ENCODE results near the gene CCDC181.
A peak's percentile ranks its signal among the peaks of the same experiment; 100 is the strongest.
"Not testable (repeated sequence)": the region's sequence is repeated elsewhere in the genome, so short reads cannot be mapped to it uniquely, and the experiment has no call there.

The CCDC181 gene

DNA sequence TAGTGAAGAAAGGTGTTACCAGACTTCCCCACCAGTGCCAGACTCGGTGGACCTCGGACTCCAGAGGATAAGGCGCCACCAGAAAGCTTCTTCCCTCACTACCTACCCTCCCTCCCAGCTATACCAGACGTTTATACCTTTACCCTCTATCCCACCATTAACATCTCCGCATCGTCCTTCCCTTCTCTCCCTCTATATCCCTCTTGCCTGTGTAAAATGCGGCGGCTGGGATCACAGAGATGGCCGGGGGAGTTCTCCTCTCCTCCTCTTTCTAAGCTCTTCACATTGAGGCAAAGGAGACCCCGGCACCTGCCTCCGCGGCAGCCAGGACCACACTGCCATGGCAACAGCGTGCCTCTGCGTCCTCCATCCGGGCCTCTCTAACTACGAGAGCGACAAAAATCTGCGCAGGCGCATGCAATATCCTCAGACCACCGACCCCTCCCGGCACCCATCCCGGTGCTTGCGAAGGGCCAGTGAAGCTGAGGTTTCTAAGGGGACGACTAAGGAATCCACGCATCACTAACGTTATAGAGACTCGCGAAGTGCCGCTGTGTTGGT, at the start of gene CCDC181:
TSS of gene CCDC181 (minus strand) at position 394 of the 561 bp plus-strand sequence. CDS start 2,547 bp downstream, outside the sequence.
- peak in 1 of 2 donors; percentile 11 for DNase-seq (ENCODE audit: low read depth in 2 of 2)

GRCh38 chr1:169475806-169476387, 48.6 kb upstream of the CCDC181 start:
- DNase-seq (ENCODE audit: low read depth in 2 of 2): no peak

GRCh38 chr1:169474302-169474995, 47.2 kb upstream of the CCDC181 start:
- DNase-seq (ENCODE audit: low read depth in 2 of 2): no peak

- no peak for DNase-seq (ENCODE audit: low read depth in 2 of 2)
Measured at GRCh38 chr1:169473347-169473746, 46.1 kb upstream of the CCDC181 start.

DNA sequence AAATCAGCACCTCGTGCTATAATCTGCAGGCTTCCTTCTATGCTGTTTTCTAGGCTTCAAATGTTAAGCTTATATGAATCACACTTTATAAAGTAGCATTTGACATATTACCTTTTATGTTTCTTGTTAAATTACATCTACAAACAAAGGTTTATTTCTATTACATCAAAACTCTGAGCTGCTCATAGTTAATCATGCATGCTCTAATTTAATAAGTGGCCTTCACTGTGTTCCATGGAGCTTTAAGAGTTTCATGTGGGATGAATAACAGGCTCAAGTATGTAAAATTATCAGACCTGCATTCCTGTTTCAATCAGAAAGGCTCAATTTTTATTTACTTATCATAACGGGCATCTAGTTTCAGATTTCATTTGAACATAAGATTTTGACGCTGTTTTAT, 45.5 kb upstream of the CCDC181 start:
- no peak for DNase-seq (ENCODE audit: low read depth in 2 of 2)

DNA sequence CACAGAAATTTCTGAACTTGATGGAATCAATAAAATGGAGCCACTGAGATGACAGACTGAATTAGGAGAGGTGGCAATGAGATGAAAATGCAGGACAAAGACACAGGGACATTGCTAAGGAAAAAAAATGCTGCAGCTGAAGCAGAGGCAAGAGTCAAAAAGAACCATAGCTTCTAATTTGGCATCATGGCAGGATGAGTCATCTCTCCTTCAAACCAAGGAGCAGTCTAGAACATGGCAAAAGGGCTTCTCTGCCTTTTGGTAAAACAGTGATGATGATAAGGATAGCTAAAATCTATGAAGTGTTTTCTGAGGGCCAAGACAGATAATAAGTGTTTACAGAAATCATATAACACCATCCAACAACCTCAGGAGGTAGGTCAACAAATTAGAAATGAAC, 41.7 kb upstream of the CCDC181 start:
- DNase-seq (ENCODE audit: low read depth in 2 of 2): no peak

- no peak for DNase-seq (ENCODE audit: low read depth in 2 of 2)
Measured at GRCh38 chr1:169466259-169467230, 39.3 kb upstream of the CCDC181 start.

- DNase-seq (ENCODE audit: low read depth in 2 of 2): no peak
Measured at GRCh38 chr1:169465281-169465680, 38.0 kb upstream of the CCDC181 start.

DNA sequence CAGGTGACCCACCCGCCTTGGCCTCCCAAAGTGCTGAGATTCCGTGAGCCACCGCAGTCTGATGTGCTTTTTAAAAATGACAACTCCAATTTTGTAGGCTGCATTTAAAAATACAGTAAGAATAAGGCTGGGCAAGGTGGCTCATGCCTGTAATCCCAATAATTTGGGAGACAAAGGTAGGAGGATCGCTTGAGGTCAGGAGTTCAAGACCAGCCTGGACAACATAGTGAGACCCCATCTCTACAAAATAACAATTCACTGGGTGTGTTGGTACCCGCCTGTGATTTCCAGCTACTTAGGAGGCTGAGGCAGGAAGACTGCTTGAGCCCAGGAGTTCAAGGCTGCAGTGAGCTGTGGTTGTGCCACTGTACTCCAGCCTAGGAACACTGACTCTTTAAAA, 35.1 kb upstream of the CCDC181 start:
- no peak for DNase-seq (ENCODE audit: low read depth in 2 of 2)

DNA sequence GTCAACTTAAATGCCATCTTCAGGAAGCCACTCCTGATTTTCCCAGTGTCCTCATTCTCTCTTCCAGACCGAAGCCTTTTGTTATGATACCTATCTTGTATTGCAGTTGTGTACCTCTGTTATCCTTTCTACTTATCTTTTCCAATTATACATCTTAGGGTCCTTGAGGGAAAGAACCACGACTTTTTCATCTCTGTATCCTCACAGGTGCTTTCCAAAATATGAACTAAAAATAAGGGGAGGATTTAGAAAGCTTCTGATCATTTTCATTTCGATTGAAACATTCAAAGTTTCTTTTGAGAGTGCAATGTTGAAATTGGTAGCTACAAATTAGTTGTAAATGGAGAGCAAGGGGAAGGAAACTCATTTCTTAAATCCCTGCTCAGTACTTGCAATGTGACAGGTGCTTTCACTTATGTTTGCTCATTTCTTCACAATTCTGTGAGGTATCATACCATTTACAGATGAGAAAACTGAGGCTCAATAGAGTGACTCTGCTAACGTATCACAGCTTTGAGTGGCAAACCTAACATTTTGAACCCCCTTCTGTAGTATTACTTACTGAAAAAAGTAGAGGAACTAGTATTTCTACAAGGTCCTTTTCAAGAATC, 34.2 kb upstream of the CCDC181 start:
- no peak for DNase-seq (ENCODE audit: low read depth in 2 of 2)

- DNase-seq (ENCODE audit: low read depth in 2 of 2): no peak
Measured at GRCh38 chr1:169460191-169460833, 33.0 kb upstream of the CCDC181 start.

GRCh38 chr1:169457443-169457842, 30.2 kb upstream of the CCDC181 start:
- DNase-seq (ENCODE audit: low read depth in 2 of 2): no peak

DNA sequence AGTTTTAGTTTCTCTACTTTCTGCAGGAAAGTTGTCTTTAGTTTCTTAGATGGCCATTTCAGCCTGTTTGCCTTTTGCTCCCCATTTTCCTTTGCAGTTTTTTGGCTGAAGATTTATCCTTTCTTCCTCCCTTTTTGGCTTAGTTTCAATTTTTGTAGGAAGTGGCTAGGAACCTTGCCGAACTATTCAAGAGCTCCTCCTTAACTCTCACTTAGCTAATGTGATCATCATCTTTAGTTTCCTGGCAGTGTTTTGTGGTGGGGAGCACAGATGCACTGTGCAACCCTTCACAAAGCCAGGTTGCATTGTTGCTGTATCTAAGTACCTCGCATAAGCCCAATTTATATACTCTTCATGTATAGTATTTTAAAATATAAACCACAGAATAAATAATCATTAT, 28.8 kb upstream of the CCDC181 start:
- no peak for DNase-seq (ENCODE audit: low read depth in 2 of 2)

- DNase-seq (ENCODE audit: low read depth in 2 of 2): no peak
Measured at GRCh38 chr1:169452921-169453320, 25.6 kb upstream of the CCDC181 start.

DNA sequence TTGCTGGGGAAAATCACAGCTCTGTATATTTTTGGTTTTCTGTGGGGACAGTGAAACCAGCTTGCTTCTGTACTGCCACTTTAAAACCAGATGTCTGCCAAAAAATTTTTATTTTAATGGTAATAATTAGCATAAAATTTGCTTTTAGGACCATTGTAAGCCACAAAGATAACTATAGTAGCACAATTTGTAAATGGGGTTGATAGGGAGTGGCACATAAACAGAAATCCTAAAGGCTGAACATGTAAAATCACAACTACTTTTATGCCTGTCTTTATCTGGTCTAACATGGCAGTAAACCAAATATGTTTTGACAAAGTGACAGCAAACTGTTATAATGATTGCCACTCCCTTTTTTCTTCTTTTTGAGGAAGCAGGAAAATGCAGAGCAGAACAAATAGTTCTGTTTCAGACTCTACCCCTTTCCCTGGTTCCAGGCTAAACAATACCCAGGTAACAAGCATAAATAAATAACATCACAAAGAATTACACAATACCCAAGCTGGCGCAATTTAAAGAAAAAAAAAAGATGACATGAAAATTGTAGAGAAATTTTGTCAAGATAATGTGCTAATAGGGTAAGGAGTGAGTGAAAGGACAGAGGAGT, 24.0 kb upstream of the CCDC181 start:
- no peak for DNase-seq (ENCODE audit: low read depth in 2 of 2)

GRCh38 chr1:169443923-169444322, 16.6 kb upstream of the CCDC181 start:
- DNase-seq (ENCODE audit: low read depth in 2 of 2): no peak

- no peak for DNase-seq (ENCODE audit: low read depth in 2 of 2)
Measured at GRCh38 chr1:169426174-169426705, 1.0 kb downstream of the CCDC181 start.

GRCh38 chr1:169421309-169421708, 6.0 kb downstream of the CCDC181 start:
- DNase-seq (ENCODE audit: low read depth in 2 of 2): no peak

DNA sequence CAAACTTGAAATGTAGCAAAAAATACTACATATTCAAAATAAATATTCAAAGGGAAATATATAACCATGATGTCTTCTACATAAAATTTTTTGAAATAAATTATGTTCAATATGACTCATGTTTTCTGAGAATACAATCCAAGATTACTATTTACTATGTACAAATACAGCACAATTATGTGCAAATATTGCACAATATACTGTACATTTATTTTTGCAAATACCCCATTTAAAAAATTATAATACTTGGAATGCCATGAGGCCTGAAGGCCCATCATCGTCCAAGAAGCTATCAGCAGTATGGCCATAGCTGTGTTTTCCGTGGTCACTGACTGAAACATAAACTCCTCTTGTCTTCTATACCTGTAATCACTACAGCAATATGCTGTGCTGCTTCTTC, 12.3 kb downstream of the CCDC181 start:
- no peak for DNase-seq (ENCODE audit: low read depth in 2 of 2)

DNA sequence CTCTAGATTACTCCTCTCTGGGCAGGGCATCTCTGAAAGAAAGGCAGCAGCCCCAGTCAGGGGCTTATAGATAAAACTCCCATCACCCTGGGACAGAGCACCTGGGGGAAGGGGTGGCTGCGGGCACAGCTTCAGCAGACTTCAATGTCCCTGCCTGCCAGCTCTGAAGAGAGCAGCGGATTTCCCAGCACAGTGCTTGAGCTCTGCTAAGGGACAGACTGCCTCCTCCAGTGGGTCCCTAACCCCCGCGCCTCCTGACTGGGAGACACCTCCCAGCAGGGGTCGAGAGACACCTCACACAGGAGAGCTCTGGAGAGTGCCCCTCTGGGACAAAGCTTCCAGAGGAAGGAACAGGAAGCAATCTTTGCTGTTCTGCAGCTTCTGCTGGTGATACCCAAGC, 18.9 kb downstream of the CCDC181 start:
- not testable (repeated sequence) for DNase-seq (ENCODE audit: low read depth in 2 of 2)

Measured in stimulated activated CD8-positive, alpha-beta memory T cell treated with anti-CD3 and anti-CD28 coated beads, Interleukin-7, amount 100 ng/mL, for 1 hour (primary cell).